ENCODE results near the gene CSGALNACT2.

The CSGALNACT2 gene

GRCh38 chr10:43111101-43111500, 27.1 kb upstream of the CSGALNACT2 start:
- H3K27me3 ChIP-seq (ENCODE audit: insufficient read depth, low read depth): no peaks in the 10 kb centered on the region
- no peak overlapping the region for H2AFZ ChIP-seq (ENCODE audit: low read depth)
- H4K20me1 ChIP-seq (ENCODE audit: insufficient read depth): no peaks in the 10 kb centered on the region
- H3K27ac ChIP-seq: no peak overlapping the region
- no peak overlapping the region for H3K4me2 ChIP-seq
- H3K4me1 ChIP-seq (ENCODE audit: low read depth, poor library complexity, severe bottlenecking): no peaks in the 10 kb centered on the region
- no peak overlapping the region for H3K4me3 ChIP-seq (IDR thresholded peaks at IDR 0.05; ENCODE audit: insufficient read depth, low read depth, low read length)
- no peaks in the 10 kb centered on the region for H3K79me2 ChIP-seq (ENCODE audit: insufficient read depth, low read depth)
- H3K9ac ChIP-seq: no peak overlapping the region
- TF ChIP-seq CTCF (conservative IDR thresholded peaks at IDR 0.05; ENCODE audit: low read depth, low read length): no peak
- H3K36me3 ChIP-seq (ENCODE audit: insufficient read depth): no peaks in the 10 kb centered on the region

DNA sequence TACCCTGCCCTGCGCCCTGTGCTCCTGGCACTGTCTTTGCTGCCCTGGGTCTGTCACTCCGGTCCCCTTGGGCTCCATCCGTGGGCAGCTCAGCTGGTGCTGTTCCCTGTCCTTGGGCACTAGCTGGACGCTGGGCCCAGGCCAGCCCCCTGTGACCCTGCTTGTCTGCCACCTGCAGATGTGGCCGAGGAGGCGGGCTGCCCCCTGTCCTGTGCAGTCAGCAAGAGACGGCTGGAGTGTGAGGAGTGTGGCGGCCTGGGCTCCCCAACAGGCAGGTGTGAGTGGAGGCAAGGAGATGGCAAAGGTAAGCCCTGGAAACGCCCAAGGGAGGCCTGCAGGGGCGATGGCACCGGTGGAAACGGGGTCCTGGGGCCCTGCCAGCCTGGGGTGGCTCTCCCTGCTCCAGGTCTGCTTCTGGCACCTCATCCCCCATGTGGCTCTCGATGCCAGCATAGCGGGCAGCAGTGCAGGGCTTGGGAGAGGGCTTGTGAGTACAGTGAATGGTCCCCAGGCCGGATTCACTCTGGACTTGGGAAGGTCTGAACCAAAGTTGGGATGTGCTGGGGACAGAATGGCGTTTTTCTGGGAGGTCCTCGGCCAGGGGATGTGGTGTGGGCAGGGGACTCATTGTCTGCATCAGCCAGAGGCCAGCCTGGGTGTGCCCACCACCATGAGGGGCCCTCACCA, 26.2 kb upstream of the CSGALNACT2 start:
- Histone ChIP-seq H3K9ac (no peak overlapping the region), H3K4me3 (IDR thresholded peaks at IDR 0.05; ENCODE audit: insufficient read depth, low read depth, low read length) (no peak overlapping the region), H3K4me2 (no peak overlapping the region), H3K79me2 (ENCODE audit: insufficient read depth, low read depth) (no peaks in the 10 kb centered on the region), H3K4me1 (ENCODE audit: low read depth, poor library complexity, severe bottlenecking) (no peaks in the 10 kb centered on the region), H3K27me3 (ENCODE audit: insufficient read depth, low read depth) (no peaks in the 10 kb centered on the region), H4K20me1 (ENCODE audit: insufficient read depth) (no peaks in the 10 kb centered on the region), H3K36me3 (ENCODE audit: insufficient read depth) (no peaks in the 10 kb centered on the region), H2AFZ (ENCODE audit: low read depth) (no peak overlapping the region), H3K27ac (no peak overlapping the region)
- TF ChIP-seq CTCF (conservative IDR thresholded peaks at IDR 0.05; ENCODE audit: low read depth, low read length): no peak

DNA sequence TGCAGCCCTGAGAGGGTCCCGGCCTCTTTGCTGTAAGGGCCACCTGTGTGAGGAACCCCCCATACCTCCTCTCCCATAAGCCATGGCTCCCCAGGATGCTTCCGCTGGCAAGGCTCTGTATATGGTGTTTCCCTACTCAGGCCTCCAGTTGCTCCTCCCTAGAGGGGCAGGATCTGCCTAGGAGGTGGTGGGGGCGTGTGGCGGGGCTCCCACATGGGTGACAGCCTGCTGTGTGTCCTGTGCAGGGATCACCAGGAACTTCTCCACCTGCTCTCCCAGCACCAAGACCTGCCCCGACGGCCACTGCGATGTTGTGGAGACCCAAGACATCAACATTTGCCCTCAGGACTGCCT, 25.7 kb upstream of the CSGALNACT2 start:
- H3K27ac ChIP-seq: no peak overlapping the region
- no peaks in the 10 kb centered on the region for H3K27me3 ChIP-seq (ENCODE audit: insufficient read depth, low read depth)
- H3K36me3 ChIP-seq (ENCODE audit: insufficient read depth): no peaks in the 10 kb centered on the region
- no peak overlapping the region for H2AFZ ChIP-seq (ENCODE audit: low read depth)
- H3K79me2 ChIP-seq (ENCODE audit: insufficient read depth, low read depth): no peaks in the 10 kb centered on the region
- no peaks in the 10 kb centered on the region for H3K4me1 ChIP-seq (ENCODE audit: low read depth, poor library complexity, severe bottlenecking)
- TF ChIP-seq CTCF (conservative IDR thresholded peaks at IDR 0.05; ENCODE audit: low read depth, low read length): no peak
- H3K9ac ChIP-seq: no peak overlapping the region
- H3K4me2 ChIP-seq: no peak overlapping the region
- H3K4me3 ChIP-seq (IDR thresholded peaks at IDR 0.05; ENCODE audit: insufficient read depth, low read depth, low read length): no peak overlapping the region
- H4K20me1 ChIP-seq (ENCODE audit: insufficient read depth): no peaks in the 10 kb centered on the region

DNA sequence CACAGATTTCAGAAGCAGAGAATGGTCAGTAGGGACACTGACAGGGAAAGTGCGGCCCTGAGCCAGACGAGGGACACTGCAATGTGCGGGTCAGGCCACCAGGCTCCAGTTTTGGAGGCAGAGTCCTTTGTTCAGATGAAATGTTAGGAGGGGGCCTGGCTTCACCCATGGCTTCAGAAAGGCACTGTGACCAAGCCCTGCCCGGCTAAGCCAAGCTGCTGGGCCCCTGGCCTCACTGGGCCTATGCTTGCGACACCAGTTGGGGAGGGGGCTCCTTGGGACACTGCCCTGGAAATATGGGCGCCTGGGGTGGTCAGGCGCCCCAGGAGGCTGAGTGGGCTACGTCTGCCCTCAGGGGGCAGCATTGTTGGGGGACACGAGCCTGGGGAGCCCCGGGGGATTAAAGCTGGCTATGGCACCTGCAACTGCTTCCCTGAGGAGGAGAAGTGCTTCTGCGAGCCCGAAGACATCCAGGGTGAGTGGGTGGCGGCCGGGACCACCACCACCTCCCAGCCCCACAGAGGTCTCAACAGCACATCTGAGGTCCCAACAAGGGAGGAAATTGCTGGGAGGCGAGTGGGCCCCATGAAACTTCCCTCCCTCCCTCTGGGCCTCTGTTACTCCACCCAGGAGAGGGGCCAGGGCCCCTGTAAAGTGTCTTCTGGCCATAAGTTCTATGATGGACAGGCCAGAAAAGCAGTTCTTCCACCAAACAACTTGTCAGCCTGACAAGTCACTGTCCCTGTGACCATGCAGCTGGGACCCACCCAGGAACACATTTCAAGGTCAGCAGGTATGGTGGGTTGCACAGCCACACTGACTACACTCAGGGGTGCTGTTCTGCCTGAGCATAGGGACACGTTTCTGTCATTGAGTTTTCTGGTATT, 24.8 kb upstream of the CSGALNACT2 start:
- H2AFZ ChIP-seq (ENCODE audit: low read depth): no peak overlapping the region
- no peak for TF ChIP-seq CTCF (conservative IDR thresholded peaks at IDR 0.05; ENCODE audit: low read depth, low read length)
- no peaks in the 10 kb centered on the region for H3K27me3 ChIP-seq (ENCODE audit: insufficient read depth, low read depth)
- H4K20me1 ChIP-seq (ENCODE audit: insufficient read depth): no peaks in the 10 kb centered on the region
- H3K4me2 ChIP-seq: no peak overlapping the region
- no peak overlapping the region for H3K27ac ChIP-seq
- no peaks in the 10 kb centered on the region for H3K4me1 ChIP-seq (ENCODE audit: low read depth, poor library complexity, severe bottlenecking)
- H3K36me3 ChIP-seq (ENCODE audit: insufficient read depth): no peaks in the 10 kb centered on the region
- no peak overlapping the region for H3K4me3 ChIP-seq (IDR thresholded peaks at IDR 0.05; ENCODE audit: insufficient read depth, low read depth, low read length)
- H3K79me2 ChIP-seq (ENCODE audit: insufficient read depth, low read depth): no peaks in the 10 kb centered on the region
- no peak overlapping the region for H3K9ac ChIP-seq
